ENCODE measurements around the gene TRH.

TRH gene

DNA sequence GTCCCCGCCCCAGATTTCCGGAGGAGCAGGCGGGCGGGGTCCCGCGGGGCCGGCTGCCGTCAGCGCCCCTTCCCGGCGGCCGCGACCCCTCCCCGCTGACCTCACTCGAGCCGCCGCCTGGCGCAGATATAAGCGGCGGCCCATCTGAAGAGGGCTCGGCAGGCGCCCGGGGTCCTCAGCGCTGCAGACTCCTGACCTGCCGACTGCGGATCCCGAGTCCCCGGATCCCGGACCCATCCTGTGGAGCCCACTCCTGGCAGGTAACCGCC is at the start of gene TRH:
TSS of gene TRH (plus strand) at position 157 of the 269 bp plus-strand sequence. CDS start 1,097 bp downstream, outside the sequence.
- DNase-seq, result peak; percentile 68
- peak within 1 kb of the TSS; percentile 83 for H3K4me3 Mint-ChIP-seq
- peaks cover 76% of the 10 kb centered on the region for H3K27me3 Mint-ChIP-seq (ENCODE audit: low read depth, poor library complexity)
- no peaks in the 10 kb centered on the region for H3K9me3 Mint-ChIP-seq
- no peak for TF ChIP-seq CTCF (IDR thresholded peaks at IDR 0.05)
- H3K27ac Mint-ChIP-seq, result peak within 1 kb of the TSS; percentile 27
- H3K4me1 Mint-ChIP-seq, result peaks cover 49% of the 10 kb centered on the region
- no peaks in the 10 kb centered on the region for H3K36me3 Mint-ChIP-seq (ENCODE audit: low read depth)

DNA sequence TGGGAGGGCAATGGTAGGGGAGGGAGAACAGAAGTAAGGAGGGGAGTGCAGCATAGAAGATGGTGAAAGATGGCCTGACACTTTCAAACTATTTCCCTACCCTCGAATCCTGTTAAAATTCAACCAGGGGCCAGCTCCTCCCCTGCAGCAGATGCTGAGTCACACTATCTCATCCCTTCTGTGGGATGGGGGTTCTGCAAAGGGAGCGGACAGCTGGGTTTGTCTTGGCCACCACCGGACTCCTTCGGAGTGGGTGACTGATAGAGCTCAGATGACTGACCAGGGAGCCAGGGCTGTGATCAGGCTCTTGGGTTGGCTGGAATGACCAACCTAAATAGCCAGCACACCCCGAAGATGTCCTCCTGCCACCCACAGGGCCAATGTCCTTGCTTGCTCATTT is 47.4 kb upstream of the TRH start:
- Mint-ChIP-seq H3K27me3 (ENCODE audit: low read depth, poor library complexity) (peaks cover 11% of the 10 kb centered on the region), H3K9me3 (peaks cover 24% of the 10 kb centered on the region), H3K27ac (no peak overlapping the region), H3K36me3 (ENCODE audit: low read depth) (no peaks in the 10 kb centered on the region), H3K4me3 (no peak overlapping the region), H3K4me1 (no peaks in the 10 kb centered on the region)
- TF ChIP-seq CTCF (IDR thresholded peaks at IDR 0.05), result no peak
- no peak for DNase-seq

- Mint-ChIP-seq H3K9me3 (peaks cover 24% of the 10 kb centered on the region), H3K27me3 (ENCODE audit: low read depth, poor library complexity) (peaks cover 8% of the 10 kb centered on the region), H3K27ac (no peak overlapping the region), H3K36me3 (ENCODE audit: low read depth) (no peaks in the 10 kb centered on the region), H3K4me3 (no peak overlapping the region), H3K4me1 (no peaks in the 10 kb centered on the region)
- DNase-seq, result no peak
- TF ChIP-seq CTCF (IDR thresholded peaks at IDR 0.05), result no peak
Observed at GRCh38 chr3:129929383-129929782, 45.1 kb upstream of the TRH start.

GRCh38 chr3:129933471-129933870 is 41.0 kb upstream of the TRH start:
- no peak for DNase-seq
- Mint-ChIP-seq H3K27ac (no peak overlapping the region), H3K9me3 (peaks cover 18% of the 10 kb centered on the region), H3K36me3 (ENCODE audit: low read depth) (no peaks in the 10 kb centered on the region), H3K27me3 (ENCODE audit: low read depth, poor library complexity) (peaks cover 9% of the 10 kb centered on the region), H3K4me1 (peaks cover 18% of the 10 kb centered on the region), H3K4me3 (no peak overlapping the region)
- TF ChIP-seq CTCF (IDR thresholded peaks at IDR 0.05), result no peak

- peak; percentile 55 for DNase-seq
- no peak overlapping the region for H3K27ac Mint-ChIP-seq
- peak; percentile 92 for TF ChIP-seq CTCF (IDR thresholded peaks at IDR 0.05)
- H3K9me3 Mint-ChIP-seq, result peaks cover 15% of the 10 kb centered on the region
- peaks cover 18% of the 10 kb centered on the region for H3K4me1 Mint-ChIP-seq
- peaks cover 9% of the 10 kb centered on the region for H3K27me3 Mint-ChIP-seq (ENCODE audit: low read depth, poor library complexity)
- no peaks in the 10 kb centered on the region for H3K36me3 Mint-ChIP-seq (ENCODE audit: low read depth)
- no peak overlapping the region for H3K4me3 Mint-ChIP-seq
Observed at GRCh38 chr3:129934234-129935123, 40.0 kb upstream of the TRH start.

- Mint-ChIP-seq H3K27ac (peak overlapping the region; percentile 74), H3K36me3 (ENCODE audit: low read depth) (no peaks in the 10 kb centered on the region), H3K4me3 (no peak overlapping the region), H3K4me1 (peaks cover 18% of the 10 kb centered on the region), H3K27me3 (ENCODE audit: low read depth, poor library complexity) (peaks cover 18% of the 10 kb centered on the region), H3K9me3 (no peaks in the 10 kb centered on the region)
- TF ChIP-seq CTCF (IDR thresholded peaks at IDR 0.05), result no peak
- DNase-seq, result no peak
Observed at GRCh38 chr3:129936757-129937156, 37.8 kb upstream of the TRH start.
